Right lobe of liver (tissue), 4 donors: Measurements from ENCODE around the gene SPDYC.

Experiments used
- CTCF ChIP-seq, 4 donors: fragments of 200-600 bp in 3 of 4; fragments of 450-650 bp in 1 of 4; IDR thresholded peaks; one replicate each; pipeline versions ENCODE4 v1.5.1 to v1.8.0; 2016 to 2022; ENCODE audit warnings: antibody characterized with exemption in 4 of 4, mild to moderate bottlenecking in 2 of 4
- POLR2A ChIP-seq: fragments of 450-650 bp; IDR thresholded peaks from one replicate; pipeline ENCODE4 v1.6.1; 2017; ENCODE audit warnings: antibody characterized with exemption, mild to moderate bottlenecking
- donor health status: DM: no; HTN: no; CAD: no.
- donor health status: DM: no; HTN: no; CAD: no.
- donor health status: DM: no; HTN: yes; CAD: no.

GRCh38 chr11:65151331-65151899 is 18.6 kb upstream of the SPDYC start:
- TF ChIP-seq POLR2A (no peak), CTCF (IDR thresholded peaks at IDR 0.05) (no peak)
